ENCODE data around the gene PABPN1. TPM values are rescaled to one million over a fixed set of nuclear protein-coding genes. Genes with fewer than 3 reads are reported as not detected.

The PABPN1 gene
- total and polyA plus RNA-seq, 2 of the 13 experiments (the other 11 are each of a cell fraction or from before 2014, with no cell fraction given) = 233 to 524 TPM

- TF ChIP-seq, protein P1, sequence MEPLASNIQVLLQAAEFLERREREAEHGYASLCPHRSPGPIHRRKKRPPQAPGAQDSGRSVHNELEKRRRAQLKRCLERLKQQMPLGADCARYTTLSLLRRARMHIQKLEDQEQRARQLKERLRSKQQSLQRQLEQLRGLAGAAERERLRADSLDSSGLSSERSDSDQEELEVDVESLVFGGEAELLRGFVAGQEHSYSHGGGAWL (CRISPR knock-in tag; IDR thresholded peaks at IDR 0.05) = 0 out of 2 replicates have a peak, but pooled peaks have one; percentile 50
- TF ChIP-seq ZNF543 (CRISPR knock-in tag; IDR thresholded peaks at IDR 0.05) (peak; percentile 43; the same call in 1 of the 2 replicates), XRCC5 (optimal IDR thresholded peaks at IDR 0.05; ENCODE audit: low read length) (no peak), MBD4 (IDR thresholded peaks at IDR 0.05; ENCODE audit: borderline replicate concordance, low read length) (no peak), HES4 (CRISPR knock-in tag; IDR thresholded peaks at IDR 0.05; ENCODE audit: borderline replicate concordance) (no peak), ZNF652 (CRISPR knock-in tag; IDR thresholded peaks at IDR 0.05; ENCODE audit: borderline replicate concordance, low read depth) (no peak), CENPX (CRISPR knock-in tag; IDR thresholded peaks at IDR 0.05) (no peak), ZFY (CRISPR knock-in tag; IDR thresholded peaks at IDR 0.05) (peak; percentile 50; the same call in 1 of the 2 replicates), MAFF (IDR thresholded peaks at IDR 0.05; ENCODE audit: low read depth, low read length) (no peak), ISX (CRISPR knock-in tag; conservative IDR thresholded peaks at IDR 0.05) (no peak), TP53 (CRISPR knock-in tag; conservative IDR thresholded peaks at IDR 0.05) (no peak), ZNF781 (CRISPR knock-in tag; IDR thresholded peaks at IDR 0.05; ENCODE audit: borderline replicate concordance, not compliant biosample characterization) (peak; percentile 57), CHCHD3 (CRISPR knock-in tag; IDR thresholded peaks at IDR 0.05) (0 out of 2 replicates have a peak, but pooled peaks have one; percentile 61), GABPA (IDR thresholded peaks at IDR 0.05; ENCODE audit: low read depth, low read length) (no peak), GABPA (CRISPR knock-in tag; IDR thresholded peaks at IDR 0.05; ENCODE audit: low read depth) (no peak), DPF2 (CRISPR knock-in tag; IDR thresholded peaks at IDR 0.05; ENCODE audit: borderline replicate concordance, low read depth) (no peak), ZNF333 (CRISPR knock-in tag; IDR thresholded peaks at IDR 0.05; ENCODE audit: borderline replicate concordance) (no peak), RAD21 (CRISPR knock-in tag; IDR thresholded peaks at IDR 0.05) (peak; percentile 42), SETDB1 (CRISPR knock-in tag; IDR thresholded peaks at IDR 0.05; ENCODE audit: borderline replicate concordance) (no peak), FIP1L1 (IDR thresholded peaks at IDR 0.05; ENCODE audit: borderline replicate concordance, insufficient read depth, low read depth, low read length) (0 out of 2 replicates have a peak, but pooled peaks have one; percentile 30), SMC3 (IDR thresholded peaks at IDR 0.05; ENCODE audit: low read length) (no peak), ZNF30 (CRISPR knock-in tag; IDR thresholded peaks at IDR 0.05) (no peak), ZBTB46 (CRISPR knock-in tag; IDR thresholded peaks at IDR 0.05; ENCODE audit: borderline replicate concordance) (no peak), ZSCAN21 (CRISPR knock-in tag; IDR thresholded peaks at IDR 0.05; ENCODE audit: borderline replicate concordance) (0 out of 2 replicates have a peak, but pooled peaks have one; percentile 59), ZNF605 (CRISPR knock-in tag; IDR thresholded peaks at IDR 0.05) (no peak)
- TF ChIP-seq, protein P2, sequence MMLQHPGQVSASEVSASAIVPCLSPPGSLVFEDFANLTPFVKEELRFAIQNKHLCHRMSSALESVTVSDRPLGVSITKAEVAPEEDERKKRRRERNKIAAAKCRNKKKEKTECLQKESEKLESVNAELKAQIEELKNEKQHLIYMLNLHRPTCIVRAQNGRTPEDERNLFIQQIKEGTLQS (CRISPR knock-in tag; IDR thresholded peaks at IDR 0.05) = 0 out of 2 replicates have a peak, but pooled peaks have one; percentile 35
- TF ChIP-seq, protein P3, sequence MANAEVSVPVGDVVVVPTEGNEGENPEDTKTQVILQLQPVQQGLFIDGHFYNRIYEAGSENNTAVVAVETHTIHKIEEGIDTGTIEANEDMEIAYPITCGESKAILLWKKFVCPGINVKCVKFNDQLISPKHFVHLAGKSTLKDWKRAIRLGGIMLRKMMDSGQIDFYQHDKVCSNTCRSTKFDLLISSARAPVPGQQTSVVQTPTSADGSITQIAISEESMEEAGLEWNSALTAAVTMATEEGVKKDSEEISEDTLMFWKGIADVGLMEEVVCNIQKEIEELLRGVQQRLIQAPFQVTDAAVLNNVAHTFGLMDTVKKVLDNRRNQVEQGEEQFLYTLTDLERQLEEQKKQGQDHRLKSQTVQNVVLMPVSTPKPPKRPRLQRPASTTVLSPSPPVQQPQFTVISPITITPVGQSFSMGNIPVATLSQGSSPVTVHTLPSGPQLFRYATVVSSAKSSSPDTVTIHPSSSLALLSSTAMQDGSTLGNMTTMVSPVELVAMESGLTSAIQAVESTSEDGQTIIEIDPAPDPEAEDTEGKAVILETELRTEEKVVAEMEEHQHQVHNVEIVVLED (CRISPR knock-in tag; IDR thresholded peaks at IDR 0.05; ENCODE audit: borderline replicate concordance) = no peak
Observed at GRCh38 chr14:23326491-23327332, 5.5 kb downstream of the PABPN1 start (continued).
